ENCODE measurements around the gene ANKS1B. TPM values are rescaled to one million over a fixed set of nuclear protein-coding genes. Genes with fewer than 3 reads are reported as not detected.

Gene ANKS1B
- total RNA-seq, 1 experiment from 2014 or later = 5.8 TPM

DNA sequence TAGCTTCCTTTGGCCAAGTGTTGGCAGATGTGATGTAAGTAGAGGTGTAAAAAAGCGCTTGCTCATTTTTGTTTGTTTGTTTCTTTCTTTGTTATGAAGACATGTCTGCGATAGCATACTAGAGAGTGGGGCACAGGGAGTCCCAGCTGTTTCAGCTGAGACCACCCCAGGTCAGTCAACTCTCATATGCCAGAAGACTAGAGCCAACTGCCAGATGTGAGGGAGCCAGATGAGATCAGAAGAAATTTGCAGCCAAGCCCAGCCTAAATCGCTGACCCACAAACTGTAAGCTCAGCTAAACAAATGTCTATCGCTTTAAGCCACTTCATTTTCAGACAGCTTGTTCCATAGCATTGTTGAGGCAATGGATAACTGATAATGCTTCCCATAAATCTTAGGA lies 942.5 kb downstream of the ANKS1B start:
- no peak overlapping the region for H3K4me3 Mint-ChIP-seq
- peaks cover 10% of the 10 kb centered on the region for H3K9me3 Mint-ChIP-seq
- no peak overlapping the region for H3K27ac Mint-ChIP-seq

GRCh38 chr12:99039367-99040120 lies 945.2 kb downstream of the ANKS1B start:
- TF ChIP-seq, protein P1, sequence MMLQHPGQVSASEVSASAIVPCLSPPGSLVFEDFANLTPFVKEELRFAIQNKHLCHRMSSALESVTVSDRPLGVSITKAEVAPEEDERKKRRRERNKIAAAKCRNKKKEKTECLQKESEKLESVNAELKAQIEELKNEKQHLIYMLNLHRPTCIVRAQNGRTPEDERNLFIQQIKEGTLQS (CRISPR knock-in tag; conservative IDR thresholded peaks at IDR 0.05) = no peak
- TF ChIP-seq ESRRA (CRISPR knock-in tag; IDR thresholded peaks at IDR 0.05; ENCODE audit: borderline replicate concordance) = no peak
- no peak for TF ChIP-seq PRRX2 (CRISPR knock-in tag; IDR thresholded peaks at IDR 0.05)
- peaks cover 10% of the 10 kb centered on the region for H3K4me1 Mint-ChIP-seq
- no peaks in the 10 kb centered on the region for H3K36me3 Mint-ChIP-seq
- no peaks in the 10 kb centered on the region for H3K9me3 Mint-ChIP-seq
- CTCF ChIA-PET = no interaction called here
- H3K4me3 Mint-ChIP-seq = no peak overlapping the region
- no peak for ATAC-seq
- H3K27me3 Mint-ChIP-seq (ENCODE audit: low read depth) = no peaks in the 10 kb centered on the region; the same call in 1 of the 2 replicates
- DNase-seq (ENCODE audit: low spot score) = no peak
- POLR2A ChIA-PET = no interaction called here
- no peak overlapping the region for H3K27ac Mint-ChIP-seq

More for the DNA sequence above, 942.5 kb downstream of the ANKS1B start:
- POLR2A ChIA-PET = interaction anchor here (0.7 kb wide), 1 partner anchor 114 kb away, joined by 3 read pairs; no protein-coding TSS in a partner anchor
- CTCF ChIA-PET = interaction anchor here (1.6 to 2.5 kb wide), 2 partner anchors 341 to 344 kb away, joined by 7 to 22 read pairs; no protein-coding TSS in a partner anchor
- H3K4me1 Mint-ChIP-seq = peaks cover 10% of the 10 kb centered on the region
- DNase-seq (ENCODE audit: low spot score) (no peak), ATAC-seq (no peak)
- TF ChIP-seq GRHL2 (CRISPR knock-in tag; IDR thresholded peaks at IDR 0.05; ENCODE audit: insufficient replicate concordance, severe bottlenecking) (no peak), SOX15 (CRISPR knock-in tag; IDR thresholded peaks at IDR 0.05) (no peak), HMGXB4 (CRISPR knock-in tag; IDR thresholded peaks at IDR 0.05) (no peak), ZNF671 (CRISPR knock-in tag; IDR thresholded peaks at IDR 0.05) (no peak), ETV6 (CRISPR knock-in tag; IDR thresholded peaks at IDR 0.05) (no peak), KAT7 (CRISPR knock-in tag; IDR thresholded peaks at IDR 0.05; ENCODE audit: borderline replicate concordance) (no peak), EMX1 (CRISPR knock-in tag; IDR thresholded peaks at IDR 0.05) (no peak), GABPB1 (CRISPR knock-in tag; IDR thresholded peaks at IDR 0.05) (no peak), ESRRA (CRISPR knock-in tag; IDR thresholded peaks at IDR 0.05; ENCODE audit: borderline replicate concordance) (no peak), SMAD4 (CRISPR knock-in tag; IDR thresholded peaks at IDR 0.05) (no peak), ELF4 (CRISPR knock-in tag; IDR thresholded peaks at IDR 0.05; ENCODE audit: low read depth) (no peak), TCF7 (CRISPR knock-in tag; IDR thresholded peaks at IDR 0.05; ENCODE audit: low read depth) (no peak), MXD4 (CRISPR knock-in tag; IDR thresholded peaks at IDR 0.05; ENCODE audit: borderline replicate concordance) (no peak)
- TF ChIP-seq, protein P2, sequence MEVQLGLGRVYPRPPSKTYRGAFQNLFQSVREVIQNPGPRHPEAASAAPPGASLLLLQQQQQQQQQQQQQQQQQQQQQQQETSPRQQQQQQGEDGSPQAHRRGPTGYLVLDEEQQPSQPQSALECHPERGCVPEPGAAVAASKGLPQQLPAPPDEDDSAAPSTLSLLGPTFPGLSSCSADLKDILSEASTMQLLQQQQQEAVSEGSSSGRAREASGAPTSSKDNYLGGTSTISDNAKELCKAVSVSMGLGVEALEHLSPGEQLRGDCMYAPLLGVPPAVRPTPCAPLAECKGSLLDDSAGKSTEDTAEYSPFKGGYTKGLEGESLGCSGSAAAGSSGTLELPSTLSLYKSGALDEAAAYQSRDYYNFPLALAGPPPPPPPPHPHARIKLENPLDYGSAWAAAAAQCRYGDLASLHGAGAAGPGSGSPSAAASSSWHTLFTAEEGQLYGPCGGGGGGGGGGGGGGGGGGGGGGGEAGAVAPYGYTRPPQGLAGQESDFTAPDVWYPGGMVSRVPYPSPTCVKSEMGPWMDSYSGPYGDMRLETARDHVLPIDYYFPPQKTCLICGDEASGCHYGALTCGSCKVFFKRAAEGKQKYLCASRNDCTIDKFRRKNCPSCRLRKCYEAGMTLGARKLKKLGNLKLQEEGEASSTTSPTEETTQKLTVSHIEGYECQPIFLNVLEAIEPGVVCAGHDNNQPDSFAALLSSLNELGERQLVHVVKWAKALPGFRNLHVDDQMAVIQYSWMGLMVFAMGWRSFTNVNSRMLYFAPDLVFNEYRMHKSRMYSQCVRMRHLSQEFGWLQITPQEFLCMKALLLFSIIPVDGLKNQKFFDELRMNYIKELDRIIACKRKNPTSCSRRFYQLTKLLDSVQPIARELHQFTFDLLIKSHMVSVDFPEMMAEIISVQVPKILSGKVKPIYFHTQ (CRISPR knock-in tag; IDR thresholded peaks at IDR 0.05) = no peak
- TF ChIP-seq, protein P3, sequence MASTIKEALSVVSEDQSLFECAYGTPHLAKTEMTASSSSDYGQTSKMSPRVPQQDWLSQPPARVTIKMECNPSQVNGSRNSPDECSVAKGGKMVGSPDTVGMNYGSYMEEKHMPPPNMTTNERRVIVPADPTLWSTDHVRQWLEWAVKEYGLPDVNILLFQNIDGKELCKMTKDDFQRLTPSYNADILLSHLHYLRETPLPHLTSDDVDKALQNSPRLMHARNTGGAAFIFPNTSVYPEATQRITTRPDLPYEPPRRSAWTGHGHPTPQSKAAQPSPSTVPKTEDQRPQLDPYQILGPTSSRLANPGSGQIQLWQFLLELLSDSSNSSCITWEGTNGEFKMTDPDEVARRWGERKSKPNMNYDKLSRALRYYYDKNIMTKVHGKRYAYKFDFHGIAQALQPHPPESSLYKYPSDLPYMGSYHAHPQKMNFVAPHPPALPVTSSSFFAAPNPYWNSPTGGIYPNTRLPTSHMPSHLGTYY (CRISPR knock-in tag; IDR thresholded peaks at IDR 0.05) = no peak
- TF ChIP-seq, protein P4, sequence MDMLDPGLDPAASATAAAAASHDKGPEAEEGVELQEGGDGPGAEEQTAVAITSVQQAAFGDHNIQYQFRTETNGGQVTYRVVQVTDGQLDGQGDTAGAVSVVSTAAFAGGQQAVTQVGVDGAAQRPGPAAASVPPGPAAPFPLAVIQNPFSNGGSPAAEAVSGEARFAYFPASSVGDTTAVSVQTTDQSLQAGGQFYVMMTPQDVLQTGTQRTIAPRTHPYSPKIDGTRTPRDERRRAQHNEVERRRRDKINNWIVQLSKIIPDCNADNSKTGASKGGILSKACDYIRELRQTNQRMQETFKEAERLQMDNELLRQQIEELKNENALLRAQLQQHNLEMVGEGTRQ (CRISPR knock-in tag; IDR thresholded peaks at IDR 0.05) = no peak
- H3K27me3 Mint-ChIP-seq (ENCODE audit: low read depth) = no peaks in the 10 kb centered on the region; the same call in 1 of the 2 replicates
- H3K36me3 Mint-ChIP-seq = peaks cover 8% of the 10 kb centered on the region
